Hepatocyte (in vitro differentiated cells): ENCODE measurements around the gene LRP3.

Experiments
- CTCF ChIP-seq: fragments of 200-600 bp; sonication (generic); IDR thresholded peaks from 2 replicates; pipeline ENCODE4 v1.5.1; 2016; ENCODE audit warnings: antibody characterized with exemption, mild to moderate bottlenecking; ENCODE audit not compliant: poor library complexity
- EZH2 ChIP-seq: fragments of 200-600 bp; sonication (generic); IDR thresholded peaks from 2 replicates; pipeline ENCODE4 v1.6.1; 2016; ENCODE audit warnings: antibody characterized with exemption, mild to moderate bottlenecking, borderline replicate concordance

- TF ChIP-seq EZH2, result no peak
- no peak for TF ChIP-seq CTCF
These were observed 44.5 kb downstream of the LRP3 start for GRCh38 chr19:33238481-33239149.
